Islet precursor cell (in vitro differentiated cells): ENCODE data around the gene MAEA.
"Not testable (repeated sequence)": the region's sequence is repeated elsewhere in the genome, so short reads cannot be mapped to it uniquely, and the experiment has no call there.

Experiments used
- DNase-seq: peaks from one replicate; pipeline ENCODE4 v3.0.0-alpha.2; 2018

MAEA gene

DNA sequence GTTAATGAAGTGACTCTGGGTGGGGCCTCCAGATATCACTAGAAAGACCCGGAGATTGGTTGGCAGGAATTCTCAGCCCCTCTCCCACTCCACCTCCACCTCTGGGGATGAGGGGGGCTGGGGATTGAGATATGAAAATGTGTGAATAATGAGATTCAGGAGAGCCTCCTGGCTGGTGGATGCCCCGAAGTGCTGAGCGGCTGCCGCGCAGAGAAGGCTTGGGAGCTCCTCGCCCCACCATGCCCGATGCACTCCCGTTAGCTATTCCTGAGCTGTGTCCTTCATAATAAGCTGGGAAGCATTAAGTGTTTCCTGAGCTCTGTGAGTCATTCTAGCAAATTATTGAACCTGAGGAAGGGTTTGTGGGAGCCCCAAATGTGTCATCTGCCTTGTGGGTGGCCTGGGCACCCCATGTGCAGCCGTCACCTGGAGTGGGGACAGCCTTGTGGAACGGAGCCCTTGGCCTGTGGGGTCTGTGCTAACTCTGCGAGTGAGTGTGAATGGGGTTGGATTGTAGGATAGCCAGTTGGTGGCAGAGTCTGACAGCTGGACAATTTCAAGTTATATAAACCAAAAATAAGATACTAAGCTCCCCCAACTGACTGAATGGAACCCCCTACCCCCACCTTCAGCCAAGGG, 4.4 kb upstream of the MAEA start:
- DNase-seq: no peak

DNA sequence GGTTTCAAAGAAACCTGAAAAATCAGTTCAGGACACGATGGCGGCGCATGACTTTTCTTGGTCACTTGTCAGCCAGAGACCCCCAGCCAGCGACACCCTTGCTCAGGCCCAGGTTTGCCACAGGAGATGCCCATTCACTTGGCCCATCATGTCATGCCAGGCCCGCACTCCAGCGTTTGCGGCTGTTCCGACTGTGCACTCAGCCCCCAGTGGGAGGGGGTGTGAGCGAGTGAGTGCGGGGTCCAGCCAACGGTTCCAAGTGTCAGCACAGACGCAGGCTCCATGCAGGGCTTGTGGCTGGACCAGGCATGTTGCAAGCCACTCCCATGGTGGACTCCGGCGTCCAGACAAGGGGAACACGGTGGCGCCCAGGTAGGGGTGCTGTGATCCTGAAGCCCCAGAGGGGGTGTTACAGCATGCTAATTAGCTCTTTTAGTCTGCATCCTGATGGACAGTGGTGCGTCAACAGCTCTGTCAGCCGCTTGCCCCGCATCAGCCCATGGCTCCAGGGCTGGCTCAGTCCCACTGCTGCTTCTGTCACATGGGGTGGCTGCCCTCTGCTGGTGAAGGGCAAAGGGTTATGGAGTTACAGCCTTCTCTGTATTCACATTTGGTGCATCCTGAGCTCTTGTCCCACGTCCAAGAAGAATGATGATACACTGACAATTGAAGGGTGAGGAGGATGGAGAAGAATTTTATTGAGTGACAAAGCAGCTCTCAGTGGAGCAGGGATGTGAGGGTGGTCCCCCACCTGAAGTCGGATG, 3.7 kb upstream of the MAEA start:
- DNase-seq: peak; percentile 92

DNA sequence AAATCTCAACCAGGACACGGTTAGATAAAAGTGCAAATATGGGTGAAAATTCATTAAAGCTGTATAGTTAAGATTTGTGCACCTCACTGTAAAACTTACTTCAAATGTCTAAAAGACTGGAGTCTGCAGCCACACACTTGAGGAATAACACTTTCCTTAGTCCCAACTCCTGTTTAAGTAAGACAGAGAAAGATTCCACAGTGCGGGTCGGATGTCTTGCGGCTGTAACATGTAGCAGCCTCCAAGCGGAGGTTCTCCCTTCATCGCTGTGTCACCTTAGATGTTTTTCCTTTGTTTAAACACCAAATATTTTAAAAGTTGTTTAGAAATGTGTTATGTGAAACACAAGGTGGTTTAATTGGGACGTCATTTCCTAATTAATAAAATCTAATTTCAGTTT, 905 bp upstream of the MAEA start:
- no peak for DNase-seq

DNA sequence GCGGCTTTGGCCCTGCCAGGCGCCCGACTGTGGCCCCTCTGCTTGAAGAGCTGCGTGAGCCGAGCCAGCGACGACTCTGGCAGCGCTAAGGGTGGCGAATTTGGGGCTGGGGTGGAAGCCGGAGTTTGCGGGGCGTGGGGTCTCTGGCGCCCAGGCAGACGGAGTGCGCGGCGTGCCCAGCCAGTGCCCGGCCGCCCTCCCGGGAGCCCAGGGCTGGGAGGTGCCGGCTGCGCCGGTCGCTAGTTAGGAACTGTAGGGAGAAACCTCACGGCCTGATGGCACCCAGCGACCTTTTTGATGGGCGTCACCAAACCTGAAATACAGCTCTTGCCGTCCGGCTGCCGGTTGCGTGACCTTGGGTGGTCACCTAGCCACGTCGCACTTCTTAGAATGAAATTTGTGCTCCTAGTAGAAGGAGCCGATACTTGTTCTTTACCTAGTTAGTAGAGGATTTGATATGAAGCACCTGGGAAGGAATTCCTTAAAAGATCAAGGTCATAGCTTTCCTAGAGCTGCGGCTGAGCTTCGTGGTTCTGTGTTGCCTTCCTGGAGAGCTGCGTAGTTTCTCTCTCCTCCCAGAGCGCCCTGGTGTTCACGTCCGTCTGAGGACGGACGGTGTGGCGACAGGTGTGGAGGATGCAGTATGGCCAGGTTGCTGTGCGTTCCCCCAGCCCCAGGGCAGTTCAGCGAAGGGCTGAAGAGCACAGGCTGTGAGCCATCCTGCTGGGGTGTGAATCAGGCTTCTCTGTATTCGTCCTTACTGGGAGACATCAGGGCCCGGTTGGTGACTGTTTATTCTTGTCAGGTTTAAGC, 680 bp downstream of the MAEA start:
- DNase-seq: no peak

DNA sequence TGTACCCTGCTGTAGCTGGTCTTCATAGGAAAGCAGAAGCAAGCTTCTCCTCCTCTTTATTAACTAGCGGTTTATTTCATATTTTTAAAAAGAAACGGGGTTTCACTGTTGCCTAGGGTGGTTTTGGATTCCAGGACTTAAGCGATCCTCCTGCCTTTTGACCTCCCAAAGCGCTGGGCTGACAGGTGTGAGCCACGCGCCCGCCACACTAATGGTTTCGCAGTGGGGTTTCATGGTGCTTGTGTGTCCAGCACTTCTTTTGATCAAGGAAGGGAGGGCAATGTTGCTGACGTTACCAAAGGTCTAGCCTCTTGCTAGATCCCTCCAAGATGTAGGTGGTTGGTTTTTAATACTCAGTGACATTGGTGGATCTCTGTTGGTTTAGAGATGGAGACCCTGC, 1.4 kb downstream of the MAEA start:
- no peak for DNase-seq

DNA sequence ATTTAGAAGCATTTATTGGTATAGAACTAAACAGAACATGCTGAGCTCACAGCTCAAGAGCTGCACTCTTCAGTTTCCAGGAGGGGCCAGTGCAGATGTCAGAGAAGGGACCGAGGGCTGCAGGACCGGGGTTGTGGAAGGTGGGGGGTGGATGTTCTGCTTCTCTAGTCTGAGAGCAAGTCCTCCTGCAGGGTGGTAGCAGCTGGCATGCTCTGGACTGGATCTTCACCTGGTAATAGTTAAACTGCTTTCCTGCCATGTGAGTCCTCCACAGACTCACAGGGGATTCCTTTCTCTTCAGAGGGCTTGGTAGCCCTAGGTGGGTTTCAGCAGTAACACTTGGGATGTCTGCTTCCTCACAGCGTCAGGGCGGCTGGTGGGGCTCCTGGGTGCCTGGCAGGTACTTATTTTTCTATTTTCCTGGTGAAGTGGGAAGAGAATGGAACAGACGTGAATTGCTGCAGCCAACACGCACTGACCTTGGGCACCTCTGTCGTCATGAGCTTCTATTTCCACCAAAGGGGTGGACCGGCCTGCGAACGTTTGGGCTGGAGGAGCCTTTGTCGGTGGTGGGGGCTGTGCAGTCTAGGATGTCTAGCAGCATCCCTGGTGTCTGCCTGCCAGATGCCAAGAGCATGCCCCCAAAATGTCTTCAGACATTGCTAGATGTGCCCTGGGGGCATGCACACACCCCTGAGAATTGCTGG, 2.5 kb downstream of the MAEA start:
- DNase-seq: no peak

DNA sequence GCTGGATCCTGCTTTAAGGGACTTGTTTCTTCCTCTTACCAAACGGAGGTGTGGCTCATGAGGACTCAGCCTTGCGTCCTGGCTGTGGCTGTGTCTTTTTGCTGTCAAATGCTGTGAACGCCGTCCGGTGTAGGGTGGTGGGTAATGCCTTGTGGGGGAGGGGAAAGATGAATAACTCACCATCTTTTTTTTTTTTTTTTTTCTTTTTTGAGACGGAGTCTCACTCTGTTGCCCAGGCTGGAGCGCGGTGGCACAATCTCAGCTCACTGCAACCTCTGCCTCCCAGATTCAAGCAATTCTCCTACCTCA, 3.0 kb downstream of the MAEA start:
- DNase-seq: not testable (repeated sequence)

DNA sequence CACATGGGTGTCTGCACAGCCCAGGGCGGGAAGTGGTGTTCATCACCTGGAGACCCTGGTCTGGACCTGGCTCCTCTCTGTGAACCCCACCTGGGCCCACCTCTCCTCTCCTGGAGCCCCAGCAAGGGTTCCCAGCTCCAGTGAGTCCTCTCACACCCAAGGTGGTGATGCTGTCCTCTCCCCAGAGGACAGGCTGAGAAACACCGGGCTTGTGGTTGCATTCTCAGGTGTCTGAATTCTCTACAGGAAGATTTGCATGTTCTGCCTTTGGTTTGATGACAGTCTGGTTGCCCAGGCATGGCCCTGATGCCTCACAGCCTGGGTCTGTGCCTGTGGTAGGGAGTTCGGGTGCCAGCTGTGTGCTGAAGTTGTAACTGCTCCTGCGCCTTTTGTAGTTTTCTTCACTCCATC, 3.8 kb downstream of the MAEA start:
- no peak for DNase-seq

DNA sequence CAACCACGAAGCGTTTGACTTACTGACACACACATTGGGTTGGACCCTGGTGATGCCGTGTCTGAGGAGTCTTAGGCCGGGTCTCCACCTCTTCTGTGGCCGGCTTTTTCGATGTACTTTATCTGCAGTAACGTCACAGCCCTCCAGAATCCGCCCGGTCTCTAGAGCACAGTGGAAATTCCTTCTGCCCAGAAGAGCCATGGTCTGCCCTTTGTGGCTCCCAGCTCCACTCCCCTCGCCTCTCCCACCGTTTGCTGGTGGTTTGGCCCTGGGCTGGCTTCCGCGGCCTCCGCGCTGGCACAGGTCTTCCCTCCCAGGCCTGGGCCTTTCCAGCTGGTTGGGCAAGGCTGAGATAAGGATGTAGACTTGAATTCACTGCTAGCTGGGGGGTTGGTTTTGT, 4.3 kb downstream of the MAEA start:
- DNase-seq: no peak

DNA sequence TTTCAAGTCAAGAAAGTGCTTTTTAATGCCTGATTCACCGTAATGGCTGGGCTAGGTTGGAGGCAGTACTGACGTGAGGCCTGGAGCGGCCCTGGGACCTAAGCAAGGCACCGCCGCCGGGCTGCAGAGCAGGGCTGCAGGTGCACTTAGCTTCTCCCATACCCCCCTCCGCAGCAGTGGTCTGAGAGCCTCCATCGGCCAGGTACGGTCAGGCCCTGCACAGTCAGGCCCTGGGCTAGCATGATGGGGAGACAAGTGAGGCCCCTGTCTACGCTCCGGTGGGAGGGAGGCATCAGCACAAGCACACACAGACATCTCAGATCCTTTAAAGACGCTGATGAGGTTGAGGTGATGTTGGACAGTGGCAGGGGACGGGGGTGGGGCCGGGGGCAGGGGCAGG, 4.7 kb downstream of the MAEA start:
- DNase-seq: no peak

DNA sequence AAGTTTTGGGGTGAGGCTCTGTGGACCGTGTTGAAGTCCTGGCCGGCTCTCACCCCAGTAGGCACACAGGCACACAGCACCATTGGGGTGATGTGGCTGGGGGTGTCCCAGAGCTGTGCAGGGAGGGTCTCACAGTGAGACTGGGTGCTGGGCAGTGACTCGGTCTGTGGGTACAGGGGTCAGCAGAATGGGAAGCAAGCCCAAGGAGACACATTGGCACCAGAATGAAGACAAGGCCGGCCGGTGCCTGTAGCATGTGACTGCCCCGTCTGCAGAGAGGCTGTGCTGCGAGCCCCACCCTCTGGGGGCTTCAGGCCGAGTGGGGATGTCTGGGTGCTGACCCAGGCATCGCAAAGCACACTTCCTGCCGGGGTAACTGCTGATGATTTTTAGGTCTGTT, 5.2 kb downstream of the MAEA start:
- DNase-seq: no peak

DNA sequence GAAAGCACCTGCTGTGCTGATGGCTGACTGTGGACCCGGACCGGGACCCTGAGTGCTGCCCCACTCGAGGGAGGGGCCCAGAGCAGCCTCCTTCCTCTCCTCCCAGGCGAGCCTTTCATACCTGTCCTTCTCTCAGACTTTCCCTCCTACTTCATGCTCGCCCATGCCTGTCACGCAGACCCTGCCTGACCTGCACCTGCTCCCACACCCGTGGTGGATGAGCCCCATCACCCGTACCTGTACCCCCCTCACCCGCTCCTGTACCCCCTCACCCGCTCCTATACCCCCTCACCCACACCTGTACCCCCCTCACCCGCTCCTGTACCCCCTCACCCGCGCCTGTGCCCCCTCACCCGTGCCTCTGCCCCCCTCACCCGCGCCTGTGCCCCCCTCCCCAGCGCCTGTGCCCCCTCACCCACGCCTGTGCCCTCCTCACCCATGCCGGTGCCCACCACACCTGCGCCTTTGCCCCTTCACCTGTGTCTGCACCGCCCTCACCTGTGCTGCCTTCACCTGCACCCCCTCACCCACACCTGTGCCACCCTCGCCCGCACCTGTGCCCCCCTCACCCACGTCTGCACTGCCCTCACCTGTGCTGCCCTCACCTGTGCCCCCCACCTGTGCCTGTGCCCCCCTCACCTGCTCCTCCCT, 5.8 kb downstream of the MAEA start:
- DNase-seq: no peak

DNA sequence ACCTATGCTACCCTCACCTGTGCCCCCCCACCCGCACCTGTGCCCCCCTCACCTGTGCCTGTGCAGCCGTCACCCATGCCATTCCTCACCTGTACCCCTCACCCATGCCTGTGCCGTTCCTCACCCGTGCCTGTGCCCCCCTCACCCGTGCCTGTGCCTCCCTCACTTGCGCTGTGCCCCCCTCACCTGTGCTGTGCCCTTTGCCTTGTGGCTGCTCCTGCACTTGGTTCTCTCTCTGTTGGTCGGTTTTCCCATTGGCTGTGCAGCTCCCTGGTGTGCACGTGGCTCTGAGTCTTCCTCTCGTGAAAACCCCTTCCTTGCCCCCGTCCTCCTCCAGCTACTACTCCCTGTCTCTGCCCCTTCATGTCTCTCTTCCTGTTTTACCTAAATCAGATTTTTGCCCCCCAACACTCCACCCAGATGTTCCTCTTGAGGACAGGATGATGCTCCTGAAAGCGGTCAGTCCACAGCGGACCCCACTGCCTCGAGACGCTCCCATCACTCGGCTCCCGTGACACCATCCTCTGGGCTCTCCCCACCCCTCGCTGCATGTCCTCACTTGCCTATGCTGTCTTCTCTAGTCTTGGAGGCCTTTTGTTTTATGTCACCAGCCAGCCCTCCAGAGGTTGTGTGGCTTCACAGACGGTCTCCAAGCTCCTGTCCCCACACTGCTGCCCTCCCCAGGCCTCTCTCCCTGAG, 6.8 kb downstream of the MAEA start:
- no peak for DNase-seq

DNA sequence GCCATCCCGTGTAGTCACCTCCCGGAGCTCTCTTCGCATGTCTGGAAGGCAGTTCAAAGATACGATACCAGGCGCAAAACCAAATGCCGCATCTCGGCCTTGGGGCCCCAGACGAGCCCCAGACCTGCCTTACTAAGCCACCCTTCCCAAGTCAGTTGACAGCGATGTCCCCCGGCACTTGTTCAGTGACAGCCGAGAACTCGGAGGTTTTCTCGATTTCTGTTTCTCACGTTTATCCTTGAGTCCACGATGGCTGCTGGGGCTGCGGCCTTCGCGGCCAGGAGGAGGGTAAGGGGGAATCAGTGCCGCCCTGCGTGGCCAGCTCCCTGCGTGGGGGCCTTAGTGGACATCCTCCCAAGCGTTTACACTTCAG, 7.3 kb downstream of the MAEA start:
- DNase-seq: no peak

DNA sequence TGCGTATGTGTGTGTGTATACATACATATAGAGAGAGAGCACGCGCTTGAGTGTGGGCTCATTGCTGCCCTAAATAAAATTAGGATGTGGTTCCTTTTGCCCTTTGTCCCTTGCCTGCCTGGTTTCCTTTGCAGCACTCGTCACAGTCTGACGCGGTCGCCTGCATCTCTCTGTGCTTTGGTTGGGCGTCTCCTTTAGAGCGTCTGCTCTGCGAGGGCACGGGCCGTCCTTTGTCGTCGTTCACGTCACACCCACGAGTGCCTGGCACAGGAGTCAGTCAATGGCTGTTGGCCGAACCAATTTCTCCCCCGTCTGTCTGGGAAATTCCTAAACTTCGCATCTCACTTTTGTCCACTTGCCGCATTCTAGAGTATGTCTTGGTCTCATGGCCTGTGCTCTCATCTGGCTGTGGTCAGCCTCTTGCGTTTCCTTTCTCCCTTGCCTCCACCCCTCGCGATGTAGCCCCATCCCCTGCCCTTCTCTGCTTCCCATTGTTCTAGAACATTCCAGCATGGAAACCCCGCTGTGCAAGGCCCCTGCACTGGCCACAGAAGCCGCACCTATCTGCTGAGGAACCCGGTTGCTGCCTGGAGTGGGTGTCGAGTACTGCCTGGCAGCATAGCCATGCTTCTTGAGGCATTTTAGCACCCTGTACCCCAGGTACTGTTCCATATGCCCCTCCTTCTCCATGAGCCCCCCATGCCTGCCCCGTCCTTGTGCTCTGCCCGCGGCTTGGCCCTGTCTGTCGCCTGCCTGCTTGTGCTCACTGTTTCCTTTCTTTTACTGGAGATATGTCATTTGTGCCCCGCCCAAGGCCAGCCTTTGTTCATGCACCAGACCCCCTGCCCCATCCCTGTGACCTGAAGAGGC, 8.0 kb downstream of the MAEA start:
- DNase-seq: no peak

DNA sequence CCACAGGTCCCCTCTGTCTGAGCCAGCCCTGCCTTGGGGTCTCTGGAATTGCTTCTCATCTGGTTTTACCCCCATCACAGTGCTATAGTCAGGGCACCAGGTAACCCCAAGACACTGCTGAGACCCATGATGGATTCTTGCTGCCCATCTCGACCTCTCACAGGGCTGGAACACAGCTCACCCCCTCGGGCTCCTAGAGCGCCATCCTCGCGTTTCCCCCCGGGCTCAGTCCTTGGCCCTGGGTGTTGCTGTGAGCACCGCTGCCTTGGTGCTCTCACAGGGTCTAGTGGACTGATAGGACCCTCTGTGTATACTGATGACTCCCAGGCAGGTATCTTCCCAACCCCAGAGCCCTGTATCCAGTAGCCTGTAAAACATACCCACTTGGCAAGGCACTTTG, 8.8 kb downstream of the MAEA start:
- no peak for DNase-seq

DNA sequence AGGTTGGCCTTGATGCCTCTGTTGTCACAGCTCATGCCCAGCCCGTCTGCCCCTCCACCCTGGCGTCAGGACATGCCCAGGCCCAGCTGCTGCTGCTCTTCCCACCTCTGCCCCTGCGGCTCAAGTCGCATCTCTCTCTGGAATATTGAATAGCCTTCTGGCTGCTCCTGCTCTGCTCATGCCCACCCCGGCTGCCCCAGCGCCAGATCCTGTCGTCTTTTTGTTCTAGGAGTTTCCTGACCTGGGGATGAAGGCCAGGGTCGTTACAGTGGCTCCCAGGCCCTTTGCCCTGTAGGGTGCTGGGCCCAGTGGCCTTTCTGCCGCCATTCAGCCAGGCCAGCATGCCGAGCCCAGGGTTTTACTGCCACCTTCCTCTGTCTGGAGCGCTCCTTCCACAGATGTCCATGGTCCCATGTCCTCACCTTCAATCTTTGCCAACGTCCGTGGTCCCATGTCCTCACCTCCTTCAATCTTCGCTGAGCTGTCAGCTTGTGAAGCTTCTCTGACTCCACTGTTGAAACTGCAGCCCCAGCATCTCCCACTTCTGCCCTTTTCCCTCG, 9.7 kb downstream of the MAEA start:
- DNase-seq: no peak

DNA sequence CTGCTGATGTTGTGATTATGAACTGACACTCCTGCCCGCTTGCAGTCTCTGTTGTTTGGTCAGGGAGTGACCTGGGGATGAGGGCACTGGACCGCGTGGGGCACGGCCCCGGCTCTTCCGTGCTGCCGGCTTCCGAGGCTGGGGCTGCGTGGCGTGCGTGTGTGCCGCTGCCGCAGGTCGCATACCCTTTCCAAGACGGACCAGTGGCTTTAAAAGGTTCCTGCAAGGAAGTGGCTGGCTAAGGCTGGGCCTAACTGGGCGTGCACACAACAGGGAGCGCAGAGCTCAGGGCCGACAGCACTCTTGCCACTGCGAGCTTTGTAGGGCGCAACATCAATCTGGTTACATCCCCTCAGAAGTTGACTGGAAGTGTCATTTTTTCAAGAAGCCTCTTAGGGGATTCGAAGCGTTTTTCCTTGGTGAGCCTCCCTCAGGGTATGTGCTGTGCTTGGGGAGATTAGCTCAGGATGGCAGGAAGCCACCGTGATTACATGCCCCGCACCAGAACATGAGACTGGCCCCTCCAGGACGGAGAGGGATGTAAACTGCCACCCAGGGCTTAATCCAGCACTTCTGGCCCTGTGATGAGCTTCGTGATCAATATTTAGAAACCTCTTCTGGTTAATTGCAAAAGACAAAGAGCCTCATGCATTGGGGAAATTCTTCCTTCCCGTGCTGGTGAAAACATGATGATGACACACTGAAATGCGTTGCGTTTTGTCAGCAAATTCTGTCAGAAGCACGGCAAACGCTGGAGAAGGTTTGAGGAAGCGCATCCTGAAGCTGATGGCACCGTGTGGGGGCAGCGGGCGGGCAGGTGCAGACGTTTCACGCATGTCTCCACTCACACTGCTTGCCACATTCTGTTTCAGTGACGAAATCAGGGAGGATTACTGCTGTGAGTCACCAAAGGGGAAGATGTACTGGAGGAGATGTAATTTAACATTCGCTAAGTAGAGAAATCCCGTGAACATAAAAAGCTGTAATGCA, 11.1 kb downstream of the MAEA start:
- DNase-seq: no peak

DNA sequence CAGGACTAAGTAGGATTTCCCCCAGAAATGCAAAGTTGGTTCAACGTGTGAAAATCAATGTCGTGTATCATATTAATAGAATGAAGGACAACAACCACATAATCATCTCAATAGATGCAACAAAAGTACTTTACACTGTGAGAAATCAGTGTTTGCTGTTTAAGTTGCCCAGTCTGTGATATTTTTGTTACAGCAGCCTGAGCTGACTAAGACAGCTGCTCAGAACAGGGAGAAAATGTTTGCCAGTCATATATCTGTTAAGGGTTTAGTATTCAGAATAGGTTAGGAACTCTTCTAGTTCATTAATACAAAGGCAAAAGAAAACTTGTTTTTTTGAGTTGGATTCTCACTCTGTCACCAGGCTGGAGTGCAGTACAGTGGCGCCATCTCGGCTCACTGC, 12.5 kb downstream of the MAEA start:
- DNase-seq: no peak

DNA sequence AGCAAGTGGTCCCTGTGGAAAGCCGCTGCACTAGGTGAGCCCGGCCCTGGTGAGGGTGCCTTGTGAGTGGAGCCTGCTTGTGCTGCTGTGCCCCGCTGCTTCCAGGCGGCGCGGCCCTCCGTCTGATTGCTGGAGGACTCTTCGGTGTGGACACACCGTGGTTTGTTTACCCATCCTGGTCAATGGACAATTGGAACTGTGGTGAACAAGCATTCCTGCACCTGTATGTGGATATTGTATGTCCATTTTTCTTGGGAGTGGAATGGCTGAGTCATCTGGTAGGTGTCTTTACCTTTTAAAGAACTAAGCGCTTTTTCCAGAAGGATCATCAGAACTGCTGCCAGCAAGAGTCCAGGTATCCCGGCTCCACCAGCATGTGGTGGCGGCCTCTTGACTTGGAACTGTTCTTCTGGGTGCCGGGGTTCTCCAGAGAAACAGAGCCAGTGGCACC, 15.6 kb downstream of the MAEA start:
- no peak for DNase-seq
